ENCODE data around the gene PAX6. TPM values are rescaled to one million over a fixed set of nuclear protein-coding genes. Genes with fewer than 3 reads are reported as not detected.

Gene PAX6
- total RNA-seq, 1 experiment from 2014 or later = 14.6 TPM

DNA sequence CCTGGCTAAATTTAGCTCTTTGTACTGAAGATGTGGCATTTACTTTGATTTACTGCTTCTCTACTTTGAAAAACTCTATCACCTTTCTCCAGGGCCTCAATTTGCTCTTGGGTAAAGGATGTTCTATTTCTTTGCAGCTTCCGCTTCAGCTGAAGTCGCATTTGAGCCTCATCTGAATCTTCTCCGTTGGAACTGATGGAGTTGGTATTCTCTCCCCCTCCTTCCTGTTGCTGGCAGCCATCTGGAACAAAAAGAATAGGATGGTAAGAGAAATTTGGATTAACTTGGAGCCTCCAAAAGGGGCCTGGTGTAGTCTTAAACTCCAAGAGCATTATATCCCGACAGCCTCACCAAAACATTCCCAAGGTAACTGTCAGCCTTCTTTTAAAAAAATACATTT lies 16.6 kb downstream of the PAX6 start:
- ChIA-PET CTCF (no interaction called here), POLR2A (ENCODE audit: unreplicated experiment) (no interaction called here)
- no peak overlapping the region for H3K4me3 ChIP-seq (ENCODE audit: low read length)
- H3K27me3 ChIP-seq (ENCODE audit: low read length) = no peaks in the 10 kb centered on the region
- no peaks in the 10 kb centered on the region for H3F3A ChIP-seq (ENCODE audit: low read length, unreplicated experiment)
- no peak overlapping the region for H3K9ac ChIP-seq (ENCODE audit: low read length)
- no peak overlapping the region for H2AFZ ChIP-seq (ENCODE audit: low read length)
- no peaks in the 10 kb centered on the region for H3K79me2 ChIP-seq (ENCODE audit: low read length)
- H3K4me2 ChIP-seq (ENCODE audit: low read length) = no peak overlapping the region
- H3K9me3 ChIP-seq (ENCODE audit: low read length) = no peaks in the 10 kb centered on the region
- H3K9me2 ChIP-seq (replicated peaks; ENCODE audit: low read length) = no peaks in the 10 kb centered on the region
- DNase-seq (no peak), ATAC-seq (no peak)
- intact Hi-C loops (cut with micrococcal nuclease) = no loop called here
- no peak for TF ChIP-seq EZH2 (IDR thresholded peaks at IDR 0.05; ENCODE audit: low read length, unreplicated experiment)
- no peak for TF ChIP-seq EZH2phosphoT487 (IDR thresholded peaks at IDR 0.05; ENCODE audit: borderline replicate concordance, low read length)
- TF ChIP-seq, protein P1, sequence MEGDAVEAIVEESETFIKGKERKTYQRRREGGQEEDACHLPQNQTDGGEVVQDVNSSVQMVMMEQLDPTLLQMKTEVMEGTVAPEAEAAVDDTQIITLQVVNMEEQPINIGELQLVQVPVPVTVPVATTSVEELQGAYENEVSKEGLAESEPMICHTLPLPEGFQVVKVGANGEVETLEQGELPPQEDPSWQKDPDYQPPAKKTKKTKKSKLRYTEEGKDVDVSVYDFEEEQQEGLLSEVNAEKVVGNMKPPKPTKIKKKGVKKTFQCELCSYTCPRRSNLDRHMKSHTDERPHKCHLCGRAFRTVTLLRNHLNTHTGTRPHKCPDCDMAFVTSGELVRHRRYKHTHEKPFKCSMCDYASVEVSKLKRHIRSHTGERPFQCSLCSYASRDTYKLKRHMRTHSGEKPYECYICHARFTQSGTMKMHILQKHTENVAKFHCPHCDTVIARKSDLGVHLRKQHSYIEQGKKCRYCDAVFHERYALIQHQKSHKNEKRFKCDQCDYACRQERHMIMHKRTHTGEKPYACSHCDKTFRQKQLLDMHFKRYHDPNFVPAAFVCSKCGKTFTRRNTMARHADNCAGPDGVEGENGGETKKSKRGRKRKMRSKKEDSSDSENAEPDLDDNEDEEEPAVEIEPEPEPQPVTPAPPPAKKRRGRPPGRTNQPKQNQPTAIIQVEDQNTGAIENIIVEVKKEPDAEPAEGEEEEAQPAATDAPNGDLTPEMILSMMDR (conservative IDR thresholded peaks at IDR 0.05; ENCODE audit: low read depth, low read length) = no peak
- H3K36me3 ChIP-seq (ENCODE audit: low read depth, low read length) = no peaks in the 10 kb centered on the region; the same call in 1 of the 2 replicates
- H3K4me1 ChIP-seq (ENCODE audit: insufficient read depth, low read length) = no peaks in the 10 kb centered on the region
- no peaks in the 10 kb centered on the region for H4K20me1 ChIP-seq (ENCODE audit: low read length)
- H3K27ac ChIP-seq (ENCODE audit: low read length) = no peak overlapping the region
- no TSS peak for BruUV-seq (replicated peaks)

DNA sequence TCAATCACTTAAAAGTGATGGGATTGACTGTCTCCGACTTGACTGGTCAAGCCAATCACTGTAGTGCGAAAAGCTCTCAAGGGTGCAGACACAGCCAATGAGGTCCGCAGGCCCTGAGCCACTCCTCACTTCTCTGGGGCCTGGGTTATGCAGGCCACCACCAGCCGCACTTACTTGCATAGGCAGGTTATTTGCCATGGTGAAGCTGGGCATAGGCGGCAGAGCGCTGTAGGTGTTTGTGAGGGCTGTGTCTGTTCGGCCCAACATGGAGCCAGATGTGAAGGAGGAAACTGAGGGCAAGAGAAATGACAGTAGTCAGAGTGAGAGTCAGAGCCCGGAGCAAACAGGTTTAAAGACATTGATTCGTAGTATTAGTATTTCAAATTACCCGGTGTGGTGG lies 17.9 kb downstream of the PAX6 start:
- Histone ChIP-seq H3K9me2 (replicated peaks; ENCODE audit: low read length) (no peaks in the 10 kb centered on the region), H3K36me3 (ENCODE audit: low read depth, low read length) (no peaks in the 10 kb centered on the region; the same call in 1 of the 2 replicates), H3K4me1 (ENCODE audit: insufficient read depth, low read length) (no peaks in the 10 kb centered on the region), H3K9me3 (ENCODE audit: low read length) (no peaks in the 10 kb centered on the region), H3K4me2 (ENCODE audit: low read length) (no peak overlapping the region), H3K9ac (ENCODE audit: low read length) (no peak overlapping the region), H3F3A (ENCODE audit: low read length, unreplicated experiment) (no peaks in the 10 kb centered on the region), H3K27me3 (ENCODE audit: low read length) (no peaks in the 10 kb centered on the region), H2AFZ (ENCODE audit: low read length) (no peak overlapping the region), H3K4me3 (ENCODE audit: low read length) (no peak overlapping the region), H3K79me2 (ENCODE audit: low read length) (no peaks in the 10 kb centered on the region), H4K20me1 (ENCODE audit: low read length) (no peaks in the 10 kb centered on the region), H3K27ac (ENCODE audit: low read length) (no peak overlapping the region)
- no peak for TF ChIP-seq EZH2phosphoT487 (IDR thresholded peaks at IDR 0.05; ENCODE audit: borderline replicate concordance, low read length)
- TF ChIP-seq EZH2 (IDR thresholded peaks at IDR 0.05; ENCODE audit: low read length, unreplicated experiment) = no peak
- TF ChIP-seq, protein P1 (conservative IDR thresholded peaks at IDR 0.05; ENCODE audit: low read depth, low read length) = no peak
- POLR2A ChIA-PET (ENCODE audit: unreplicated experiment) = no interaction called here
- intact Hi-C loops (cut with micrococcal nuclease) = no loop called here
- CTCF ChIA-PET = no interaction called here
- DNase-seq = no peak
- ATAC-seq = no peak
- BruUV-seq (replicated peaks) = no TSS peak

DNA sequence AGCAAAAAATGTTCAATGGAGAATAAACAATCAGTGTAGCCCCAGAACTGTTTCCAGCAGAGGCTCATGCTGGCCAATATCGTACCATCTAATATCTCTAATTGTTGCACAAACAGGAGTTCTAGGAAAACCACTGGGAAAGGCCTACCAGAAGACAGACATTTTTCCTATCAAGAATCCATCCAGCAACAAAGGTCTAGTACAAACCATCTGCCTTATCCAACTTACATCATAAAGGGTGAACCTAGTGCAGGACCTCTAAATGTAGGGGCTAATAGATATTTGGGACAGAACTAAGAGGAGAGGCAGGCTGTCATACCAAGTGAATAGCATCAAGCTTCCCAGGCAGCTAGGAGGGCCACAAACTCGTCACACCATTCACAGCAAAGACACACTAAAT lies 18.7 kb downstream of the PAX6 start:
- H2AFZ ChIP-seq (ENCODE audit: low read length) = no peak overlapping the region
- no peaks in the 10 kb centered on the region for H3K79me2 ChIP-seq (ENCODE audit: low read length)
- BruUV-seq (replicated peaks) = no TSS peak
- H3K9ac ChIP-seq (ENCODE audit: low read length) = no peak overlapping the region
- no peaks in the 10 kb centered on the region for H3K9me3 ChIP-seq (ENCODE audit: low read length)
- no peaks in the 10 kb centered on the region for H3K9me2 ChIP-seq (replicated peaks; ENCODE audit: low read length)
- H4K20me1 ChIP-seq (ENCODE audit: low read length) = no peaks in the 10 kb centered on the region
- no peaks in the 10 kb centered on the region; the same call in 1 of the 2 replicates for H3K36me3 ChIP-seq (ENCODE audit: low read depth, low read length)
- H3K27me3 ChIP-seq (ENCODE audit: low read length) = no peaks in the 10 kb centered on the region
- no peak overlapping the region for H3K4me2 ChIP-seq (ENCODE audit: low read length)
- intact Hi-C loops (cut with micrococcal nuclease) = no loop called here
- H3F3A ChIP-seq (ENCODE audit: low read length, unreplicated experiment) = no peaks in the 10 kb centered on the region
- no peaks in the 10 kb centered on the region for H3K4me1 ChIP-seq (ENCODE audit: insufficient read depth, low read length)
- ATAC-seq = no peak
- no peak overlapping the region for H3K4me3 ChIP-seq (ENCODE audit: low read length)
- TF ChIP-seq EZH2 (IDR thresholded peaks at IDR 0.05; ENCODE audit: low read length, unreplicated experiment) (no peak), EZH2phosphoT487 (IDR thresholded peaks at IDR 0.05; ENCODE audit: borderline replicate concordance, low read length) (no peak)
- TF ChIP-seq, protein P1 (conservative IDR thresholded peaks at IDR 0.05; ENCODE audit: low read depth, low read length) = no peak
- ChIA-PET CTCF (no interaction called here), POLR2A (ENCODE audit: unreplicated experiment) (no interaction called here)
- H3K27ac ChIP-seq (ENCODE audit: low read length) = no peak overlapping the region
- no peak for DNase-seq
